Psoas muscle (tissue), 8 donors: ENCODE data around the gene LHCGR. TPM values are rescaled to one million over a fixed set of nuclear protein-coding genes. Genes with fewer than 3 reads are reported as not detected.

ENCODE experiments used
- ATAC-seq, 4 donors: fragments of 200-7000 bp; cut with Tn5 transposase; one replicate each; pipeline ENCODE4 v1.9.1; 2020; ENCODE audit warnings: moderate library complexity in 3 of 4, mild to moderate bottlenecking in 2 of 4
- DNase-seq, 2 donors: peaks; one replicate each; pipeline ENCODE4 v3.0.0-alpha.2; 2020
- H3K27ac ChIP-seq: fragments of 200-600 bp; one replicate; pipeline ENCODE4 v1.8.0; 2022
- H3K27me3 ChIP-seq, 3 donors: fragments of 200-600 bp in 1 of 3; one replicate each; pipeline versions ENCODE4 v1.6.1 to v1.8.0; 2013 to 2022; ENCODE audit warnings: low read length in 2 of 3, mild to moderate bottlenecking in 2 of 3, moderate library complexity in 1 of 3; ENCODE audit not compliant: insufficient read depth in 3 of 3
- H3K36me3 ChIP-seq, 2 donors: fragments of 200-600 bp in 1 of 2; one replicate each; pipeline versions ENCODE4 v1.6.1 to v1.8.0; 2013 to 2022; ENCODE audit warnings: low read depth in 1 of 2, mild to moderate bottlenecking in 1 of 2, moderate library complexity in 1 of 2; ENCODE audit not compliant: insufficient read depth in 1 of 2
- H3K4me1 ChIP-seq: fragments of 200-600 bp; one replicate; pipeline ENCODE4 v1.8.0; 2022
- H3K4me3 ChIP-seq: fragments of 200-600 bp; one replicate; pipeline ENCODE4 v1.8.0; 2022; ENCODE audit warnings: mild to moderate bottlenecking
- H3K9me3 ChIP-seq: fragments of 200-600 bp; one replicate; pipeline ENCODE4 v1.8.0; 2022
- CTCF ChIP-seq: fragments of 200-600 bp; IDR thresholded peaks from one replicate; pipeline ENCODE4 v1.8.0; 2022; ENCODE audit warnings: antibody characterized with exemption
- WGBS, 3 donors: extraction: QIAGEN DNeasy Blood & Tissue Kit; methylation state at CpG; one replicate each; pipeline versions ENCODE4 v1.1.6 to v1.1.7; 2013; 5-methylcytosine and 5-hydroxymethylcytosine counted together
- intact Hi-C, 2 donors: fragments of 100-400 bp; cut with DNase I; formaldehyde crosslinking; loops; one replicate each; pipeline versions ENCODE4 v1.11.0 to v1.14.2; 2022
- polyA plus RNA-seq, 3 donors: library from polyadenylated mRNA; stranded (reverse); fragments of 200-250 nt; gene quantifications; one replicate each; pipeline ENCODE4 v1.2.3, GENCODE V29; 2013
- total RNA-seq, 4 donors: library from RNA; stranded (reverse); fragmentation: NEBNext Ultra II Directional in 2 of 4; extraction: Animal tissue kit (Norgen Biotek cat#: 25700) in 2 of 4; gene quantifications; one replicate each; pipeline versions ENCODE4 v1.2.1 to v1.2.4, GENCODE V29; 2021 to 2023
- donor health status: healthy with polysubstance abuse.
- donor health status: DM: no; HTN: no; CAD: no; lungs with moderate emphysema.
- donor health status: Bipolar disorder and iron deficiency.
- donor health status: healthy.
- donor health status: DM: yes; HTN: yes; CAD: no.
- donor health status: DM: no; HTN: no; CAD: no.
- donor health status: DM: no; HTN: no; CAD: no.
- donor health status: DM: yes; HTN: yes; CAD: no.

LHCGR gene
- total and polyA plus RNA-seq, 7 donors = 0.01 to 0.04 (median 0.03) TPM; not detected in 4

GRCh38 chr2:48691935-48692691 lies 63.4 kb downstream of the LHCGR start:
- Histone ChIP-seq H3K4me1 (no peaks in the 10 kb centered on the region), H3K4me3 (no peak overlapping the region), H3K27me3 (no peaks in the 10 kb centered on the region), H3K27ac (no peak overlapping the region), H3K36me3 (no peaks in the 10 kb centered on the region), H3K9me3 (no peaks in the 10 kb centered on the region)
- ATAC-seq (no peak), DNase-seq (no peak)
- intact Hi-C loops = no loop called here
- 82 to 87% (median 85%) methylated on average over 3 of the region's 3 CpGs for WGBS, 3 donors
- no peak for TF ChIP-seq CTCF

GRCh38 chr2:48685126-48685525 lies 70.4 kb downstream of the LHCGR start:
- Histone ChIP-seq H3K4me3 (no peak overlapping the region), H3K4me1 (no peaks in the 10 kb centered on the region), H3K27ac (no peak overlapping the region), H3K27me3 (no peaks in the 10 kb centered on the region), H3K9me3 (no peaks in the 10 kb centered on the region), H3K36me3 (no peaks in the 10 kb centered on the region)
- intact Hi-C loops = no loop called here
- 92 to 94% (median 92%) methylated on average over 1 of the region's 1 CpG for WGBS, 3 donors
- no peak for TF ChIP-seq CTCF
- no peak for ATAC-seq
- no peak for DNase-seq

GRCh38 chr2:48677450-48677849 lies 78.1 kb downstream of the LHCGR start:
- H3K27ac ChIP-seq = no peak overlapping the region
- intact Hi-C loops = no loop called here
- H3K4me3 ChIP-seq = no peak overlapping the region
- ATAC-seq (no peak), DNase-seq (no peak)
- no peaks in the 10 kb centered on the region for H3K9me3 ChIP-seq
- H3K4me1 ChIP-seq = no peaks in the 10 kb centered on the region
- no peak for TF ChIP-seq CTCF
- no peaks in the 10 kb centered on the region for H3K36me3 ChIP-seq
- WGBS, 3 donors = 46 to 67% (median 50%) methylated on average over 2 of the region's 2 CpGs
- no peaks in the 10 kb centered on the region for H3K27me3 ChIP-seq

DNA sequence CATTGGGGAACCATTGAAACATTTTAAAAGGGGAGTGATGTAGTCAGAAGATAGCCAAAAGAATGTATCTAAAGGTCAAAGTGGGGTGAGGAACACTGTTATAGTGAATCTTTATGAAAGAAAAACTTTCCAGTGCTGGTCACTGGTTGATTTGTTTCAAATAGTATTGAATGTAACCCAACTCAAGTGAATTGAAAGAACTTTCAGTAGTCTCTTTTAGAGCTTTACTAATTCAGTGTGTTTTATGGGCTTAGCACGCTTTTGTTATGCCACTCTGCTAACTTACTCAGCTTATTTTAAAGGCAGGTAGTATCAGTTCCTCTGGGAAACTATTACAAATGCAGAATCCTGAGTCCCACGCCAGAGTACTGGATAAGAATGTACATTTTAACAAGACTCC lies 80.6 kb downstream of the LHCGR start:
- Histone ChIP-seq H3K9me3 (no peaks in the 10 kb centered on the region), H3K4me1 (no peaks in the 10 kb centered on the region), H3K27ac (no peak overlapping the region), H3K4me3 (no peak overlapping the region), H3K36me3 (no peaks in the 10 kb centered on the region), H3K27me3 (no peaks in the 10 kb centered on the region)
- intact Hi-C loops = no loop called here
- ATAC-seq = no peak
- 52 to 69% (median 63%) methylated on average over 2 of the region's 2 CpGs for WGBS, 3 donors
- no peak for DNase-seq
- no peak for TF ChIP-seq CTCF

GRCh38 chr2:48673581-48673980 lies 81.9 kb downstream of the LHCGR start:
- WGBS, 3 donors = 81 to 89% (median 86%) methylated on average over 4 of the region's 4 CpGs

More at GRCh38 chr2:48673581-48673980, 81.9 kb downstream of the LHCGR start:
- Histone ChIP-seq H3K27ac (no peak overlapping the region), H3K27me3 (no peaks in the 10 kb centered on the region), H3K4me3 (no peak overlapping the region), H3K36me3 (no peaks in the 10 kb centered on the region), H3K4me1 (no peaks in the 10 kb centered on the region), H3K9me3 (no peaks in the 10 kb centered on the region)
- TF ChIP-seq CTCF = no peak
- ATAC-seq (no peak), DNase-seq (no peak)
- intact Hi-C loops = no loop called here
